ENCODE data around the gene SF3A2.

The SF3A2 gene

DNA sequence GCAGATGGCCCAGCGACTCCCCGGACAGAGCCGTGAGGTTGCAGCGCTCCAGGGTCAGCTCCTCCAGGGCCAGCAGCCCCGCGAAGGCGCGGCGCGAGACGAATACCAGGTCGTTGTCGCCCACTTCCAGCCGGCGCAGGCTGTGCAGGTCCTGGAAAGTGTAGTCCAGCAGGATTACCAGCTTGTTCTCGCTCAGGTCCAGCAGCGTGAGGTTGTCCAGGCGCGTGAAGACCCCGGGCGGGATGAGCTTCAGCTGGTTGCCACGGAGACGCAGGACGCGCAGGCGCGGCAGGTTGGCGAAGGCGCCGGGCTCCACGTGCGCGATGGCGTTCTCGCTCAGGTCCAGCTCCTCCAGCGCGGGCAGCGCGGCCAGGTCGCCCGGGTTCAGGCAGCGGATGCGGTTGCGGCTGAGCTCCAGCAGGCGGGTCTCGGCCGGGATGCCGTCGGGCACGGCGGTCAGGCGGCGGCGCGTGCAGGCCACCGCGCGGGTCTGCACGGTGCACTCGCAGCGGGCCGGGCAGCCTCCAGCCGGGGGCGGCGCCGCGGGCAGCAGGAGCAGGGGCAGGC, 54.6 kb downstream of the SF3A2 start:
- DNase-seq (ENCODE audit: low spot score) = no peak

DNA sequence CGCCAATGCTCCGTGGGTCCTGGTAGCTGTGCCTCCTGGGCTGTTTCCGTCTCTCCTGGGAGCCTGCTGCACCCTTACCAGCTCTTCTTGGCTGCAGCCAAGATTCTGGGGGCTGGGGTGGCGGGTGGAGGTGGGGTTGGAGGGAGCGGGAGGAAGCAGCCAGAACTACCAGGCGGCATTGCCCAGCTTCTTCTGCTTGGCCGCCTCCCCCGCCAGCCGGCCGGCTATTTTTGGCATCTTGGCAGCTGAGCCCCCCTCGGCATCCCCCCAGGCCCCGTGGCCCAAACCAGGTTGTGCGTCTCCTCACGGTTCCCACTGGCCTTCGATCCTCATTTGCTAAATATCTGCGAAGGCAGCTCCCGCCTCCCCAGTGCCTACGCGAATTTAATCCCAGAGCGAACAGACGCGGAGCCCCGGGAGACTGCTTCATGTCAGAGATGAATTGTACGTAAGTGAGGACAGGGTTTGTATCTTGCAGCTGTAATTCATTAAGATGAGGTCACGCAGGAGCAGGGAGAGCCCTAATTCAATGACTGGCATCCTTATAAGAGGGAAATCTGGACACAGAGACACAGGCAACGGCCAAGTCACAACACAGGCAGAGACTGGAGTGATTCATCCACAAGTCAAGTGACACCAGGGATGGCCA, 58.2 kb downstream of the SF3A2 start:
- DNase-seq (ENCODE audit: low spot score) = no peak

DNA sequence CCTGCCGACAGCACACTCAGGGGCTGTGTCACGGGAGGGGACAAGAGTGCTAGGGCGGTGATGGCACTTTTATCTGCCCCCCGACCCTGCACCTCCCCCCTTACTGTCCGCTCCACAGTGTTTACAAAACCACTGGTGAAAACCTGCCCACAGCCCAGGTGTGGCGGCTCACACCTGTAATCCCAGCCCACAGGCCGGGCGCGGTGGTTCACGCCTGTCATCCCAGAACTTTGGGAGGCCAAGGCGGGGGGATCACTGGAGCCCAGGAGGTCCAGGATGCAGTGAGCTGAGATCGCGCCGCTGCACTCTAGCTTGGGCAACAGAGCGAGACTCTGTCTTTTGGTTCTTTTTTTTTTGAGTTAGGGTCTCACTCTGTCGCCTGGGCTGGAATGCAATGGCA, 59.5 kb downstream of the SF3A2 start:
- DNase-seq (ENCODE audit: low spot score) = no peak
